Brain microvascular endothelial cell (primary cell): ENCODE results near the gene SGPL1.
"Not testable (repeated sequence)": the region's sequence is repeated elsewhere in the genome, so short reads cannot be mapped to it uniquely, and the experiment has no call there.

Experiments used
- DNase-seq: peaks from one replicate; pipeline ENCODE4 v3.0.0-alpha.2; 2020
- H3K27ac ChIP-seq: fragments of 250-450 bp; sonication (Bioruptor Pico); 2 replicates; pipeline ENCODE4 v1.5.1; 2020; ENCODE audit warnings: mild to moderate bottlenecking, moderate library complexity
- H3K27me3 ChIP-seq: fragments of 250-450 bp; sonication (Bioruptor Pico); replicated peaks from 2 replicates; pipeline ENCODE4 v1.5.1; 2020; ENCODE audit warnings: mild to moderate bottlenecking
- H3K36me3 ChIP-seq: fragments of 250-450 bp; sonication (Bioruptor Pico); replicated peaks from 2 replicates; pipeline ENCODE4 v1.5.1; 2020; ENCODE audit warnings: mild to moderate bottlenecking
- H3K4me3 ChIP-seq: 2 replicates; pipeline ENCODE4 v1.5.1; 2011; ENCODE audit warnings: low read depth, mild to moderate bottlenecking, control low read depth, low read length, moderate library complexity
- in situ Hi-C: cut with HindIII; loops from 2 replicates; pipeline ENCODE4 v1.10.0; 2017; ENCODE audit warnings: low sequenced_read_pairs, low pct_ligation_motif_present
- TF ChIP-seq, protein P1 (sequence below): IDR thresholded peaks from 2 replicates; pipeline ENCODE4 v1.5.1; 2011; ENCODE audit warnings: low read depth, mild to moderate bottlenecking, moderate library complexity, low read length, control low read depth, inconsistent platforms; ENCODE audit errors: missing control alignments

The SGPL1 gene

DNA sequence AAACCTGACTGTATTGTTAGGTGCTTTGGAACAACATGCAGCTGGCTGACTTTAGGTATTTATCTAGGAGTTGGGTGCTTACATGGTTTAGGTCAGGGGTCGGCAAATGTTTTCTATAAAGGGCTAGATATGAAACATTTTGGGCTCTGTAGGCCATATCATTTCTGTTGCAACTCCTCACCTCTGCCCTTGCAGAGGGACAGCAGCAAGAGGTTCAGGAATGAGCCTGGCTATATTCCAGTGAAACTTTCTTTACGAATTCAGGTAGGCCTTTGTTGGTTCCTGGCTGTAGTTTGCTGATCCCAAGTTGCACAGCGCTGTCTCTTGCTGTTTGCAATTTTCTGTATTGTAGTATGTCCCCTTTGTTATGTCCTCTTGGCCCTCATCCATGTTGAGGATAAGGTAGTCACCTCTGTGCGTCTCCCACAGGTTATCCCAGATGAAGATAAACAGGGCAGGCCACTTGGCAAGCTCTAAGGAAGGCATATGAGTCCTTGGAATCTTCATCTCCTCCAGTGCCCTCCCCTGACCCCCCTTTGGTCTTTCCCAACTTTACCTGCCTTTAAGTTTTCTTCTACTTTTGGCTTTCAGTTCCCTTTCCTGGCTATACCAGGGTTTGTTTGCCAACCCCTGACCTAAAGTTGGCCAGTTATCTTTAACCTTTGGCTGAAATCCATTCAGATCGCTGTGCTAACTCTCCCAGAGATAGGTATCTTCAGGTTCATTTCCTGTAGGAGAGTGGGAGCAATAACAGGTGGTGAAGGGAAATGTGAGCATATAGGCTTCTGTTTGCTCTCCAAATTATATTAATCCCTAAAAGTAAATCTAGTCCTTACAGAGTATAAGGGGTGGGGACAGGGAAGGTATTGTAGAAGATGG lies 36.1 kb downstream of the SGPL1 start:
- TF ChIP-seq, protein P1, sequence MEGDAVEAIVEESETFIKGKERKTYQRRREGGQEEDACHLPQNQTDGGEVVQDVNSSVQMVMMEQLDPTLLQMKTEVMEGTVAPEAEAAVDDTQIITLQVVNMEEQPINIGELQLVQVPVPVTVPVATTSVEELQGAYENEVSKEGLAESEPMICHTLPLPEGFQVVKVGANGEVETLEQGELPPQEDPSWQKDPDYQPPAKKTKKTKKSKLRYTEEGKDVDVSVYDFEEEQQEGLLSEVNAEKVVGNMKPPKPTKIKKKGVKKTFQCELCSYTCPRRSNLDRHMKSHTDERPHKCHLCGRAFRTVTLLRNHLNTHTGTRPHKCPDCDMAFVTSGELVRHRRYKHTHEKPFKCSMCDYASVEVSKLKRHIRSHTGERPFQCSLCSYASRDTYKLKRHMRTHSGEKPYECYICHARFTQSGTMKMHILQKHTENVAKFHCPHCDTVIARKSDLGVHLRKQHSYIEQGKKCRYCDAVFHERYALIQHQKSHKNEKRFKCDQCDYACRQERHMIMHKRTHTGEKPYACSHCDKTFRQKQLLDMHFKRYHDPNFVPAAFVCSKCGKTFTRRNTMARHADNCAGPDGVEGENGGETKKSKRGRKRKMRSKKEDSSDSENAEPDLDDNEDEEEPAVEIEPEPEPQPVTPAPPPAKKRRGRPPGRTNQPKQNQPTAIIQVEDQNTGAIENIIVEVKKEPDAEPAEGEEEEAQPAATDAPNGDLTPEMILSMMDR, result no peak
- H3K36me3 ChIP-seq, result peaks cover 17% of the 10 kb centered on the region
- in situ Hi-C loops, result no loop called here
- H3K4me3 ChIP-seq, result no peak overlapping the region
- H3K27ac ChIP-seq, result no peak overlapping the region
- no peaks in the 10 kb centered on the region for H3K27me3 ChIP-seq
- no peak for DNase-seq

DNA sequence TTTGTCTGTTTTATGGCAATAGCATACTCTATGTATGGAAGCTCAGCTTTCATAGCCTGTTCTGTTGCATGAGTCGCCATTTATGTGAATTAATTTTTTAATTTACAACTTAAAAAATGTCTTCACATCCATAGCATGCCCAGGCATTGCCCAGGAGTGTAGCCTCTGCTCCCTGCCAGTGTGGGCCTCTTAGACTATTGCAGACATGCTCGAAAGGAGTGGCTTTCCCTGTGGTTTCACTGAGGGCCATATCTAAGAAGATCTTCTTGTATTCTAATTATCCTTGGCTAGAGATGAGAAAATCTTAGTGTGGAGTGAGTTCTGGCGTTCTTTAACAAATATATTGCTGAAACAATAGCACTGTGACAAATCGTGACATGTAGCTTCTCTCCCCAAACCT lies 37.3 kb downstream of the SGPL1 start:
- no peaks in the 10 kb centered on the region for H3K27me3 ChIP-seq
- TF ChIP-seq, protein P1, result no peak
- no peak overlapping the region for H3K27ac ChIP-seq
- H3K4me3 ChIP-seq, result no peak overlapping the region
- in situ Hi-C loops, result no loop called here
- no peak for DNase-seq
- peaks cover 25% of the 10 kb centered on the region for H3K36me3 ChIP-seq

DNA sequence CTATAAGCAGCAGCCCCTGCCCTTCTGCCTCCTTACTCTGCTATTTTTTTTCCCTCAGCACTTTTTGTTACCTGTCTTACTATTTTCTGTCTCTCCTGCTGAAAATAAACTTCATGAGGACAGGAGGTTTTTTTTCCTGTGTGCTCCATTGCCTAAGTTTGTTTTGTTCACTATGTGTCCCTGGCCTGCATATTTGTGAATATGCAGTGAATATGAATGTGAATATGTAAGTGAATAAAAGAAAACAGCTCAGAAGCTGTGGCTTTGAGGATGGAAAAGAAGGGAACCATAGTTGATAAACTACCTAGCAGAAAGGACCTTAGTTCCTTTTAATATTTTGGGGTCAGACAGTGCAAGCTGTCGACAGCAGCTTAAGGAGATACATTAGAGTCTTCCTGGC lies 37.7 kb downstream of the SGPL1 start:
- Histone ChIP-seq H3K36me3 (peaks cover 29% of the 10 kb centered on the region), H3K4me3 (no peak overlapping the region), H3K27ac (no peak overlapping the region), H3K27me3 (no peaks in the 10 kb centered on the region)
- DNase-seq, result no peak
- in situ Hi-C loops, result no loop called here
- TF ChIP-seq, protein P1, result no peak

DNA sequence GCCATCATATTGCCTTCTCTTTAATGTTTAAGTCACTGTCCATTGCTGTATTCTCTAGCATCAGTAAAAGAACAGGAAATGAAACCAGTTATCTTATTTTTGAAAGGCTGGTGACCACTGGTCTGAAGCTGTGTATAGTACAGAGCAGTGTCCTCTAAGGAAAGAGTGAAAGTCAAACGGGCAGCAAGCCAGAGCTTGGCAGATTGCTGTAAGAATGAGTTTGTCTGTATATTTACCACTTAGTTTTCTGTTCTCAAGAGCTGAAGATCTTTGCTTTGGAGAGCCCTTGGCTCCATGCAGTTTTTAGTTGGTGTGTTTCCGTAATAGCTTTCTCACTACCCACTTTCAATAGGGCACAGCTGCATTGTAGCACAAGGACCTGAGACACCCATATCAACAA lies 40.7 kb downstream of the SGPL1 start:
- TF ChIP-seq, protein P1, result no peak
- H3K27ac ChIP-seq, result no peak overlapping the region
- H3K4me3 ChIP-seq, result no peak overlapping the region
- H3K36me3 ChIP-seq, result peaks cover 40% of the 10 kb centered on the region
- in situ Hi-C loops, result no loop called here
- H3K27me3 ChIP-seq, result no peaks in the 10 kb centered on the region
- no peak for DNase-seq

DNA sequence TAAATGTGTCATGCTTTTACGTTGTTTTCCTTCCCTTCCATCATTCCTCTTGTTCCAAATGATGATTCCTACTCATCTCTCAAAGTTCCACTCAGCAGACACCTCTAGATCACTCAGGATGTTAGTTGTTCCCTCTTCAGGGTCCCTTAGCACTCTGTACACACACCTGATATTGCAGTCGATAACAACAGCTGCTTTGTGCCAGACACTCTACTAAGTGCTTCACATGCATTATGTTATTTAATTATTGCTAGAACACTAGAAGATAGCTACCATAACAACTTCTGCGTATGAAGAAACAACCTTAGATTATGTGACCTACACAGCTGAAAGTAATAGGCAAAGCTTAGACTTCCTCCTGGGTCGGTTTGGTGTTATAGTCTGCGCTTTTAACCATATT lies 43.0 kb downstream of the SGPL1 start:
- Histone ChIP-seq H3K4me3 (no peak overlapping the region), H3K27me3 (no peaks in the 10 kb centered on the region), H3K27ac (no peak overlapping the region), H3K36me3 (peaks cover 40% of the 10 kb centered on the region)
- TF ChIP-seq, protein P1, result no peak
- no peak for DNase-seq
- in situ Hi-C loops, result no loop called here

DNA sequence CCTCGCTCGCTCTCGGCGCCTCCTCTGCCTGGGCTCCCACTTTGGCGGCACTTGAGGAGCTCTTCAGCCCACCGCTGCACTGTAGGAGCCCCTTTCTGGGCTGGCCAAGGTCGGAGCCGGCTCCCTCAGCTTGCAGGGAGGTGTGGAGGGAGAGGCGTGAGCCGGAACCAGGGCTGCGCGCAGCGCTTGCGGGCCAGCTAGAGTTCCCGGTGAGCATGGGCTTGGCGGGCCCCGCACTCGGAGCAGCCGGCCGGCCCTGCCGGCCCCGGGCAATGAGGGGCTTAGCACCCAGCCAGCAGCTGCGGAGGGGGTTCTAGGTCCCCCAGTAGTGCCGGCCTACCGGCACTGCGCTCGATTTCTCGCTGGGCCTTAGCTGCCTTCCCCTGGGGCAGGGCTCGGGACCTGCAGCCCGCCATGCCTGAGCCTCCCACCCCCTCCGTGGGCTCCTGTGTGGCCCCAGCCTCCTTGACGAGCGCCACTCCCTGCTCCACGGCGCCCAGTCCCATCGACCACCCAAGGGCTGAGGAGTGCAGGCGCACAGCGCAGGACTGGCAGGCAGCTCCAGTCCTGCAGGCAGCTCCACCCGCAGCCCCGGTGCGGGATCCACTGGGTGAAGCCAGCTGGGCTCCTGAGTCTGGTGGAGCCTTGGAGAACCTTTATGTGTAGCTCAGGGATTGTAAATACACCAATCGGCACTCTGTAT lies 45.9 kb downstream of the SGPL1 start:
- H3K27ac ChIP-seq, H3K4me3 ChIP-seq, DNase-seq, in situ Hi-C loops, H3K27me3 ChIP-seq: not testable (repeated sequence)
- H3K36me3 ChIP-seq, result peaks cover 32% of the 10 kb centered on the region
